Measurements from ENCODE around the gene LIPN. TPM values are rescaled to one million over a fixed set of nuclear protein-coding genes. Genes with fewer than 3 reads are reported as not detected.

The LIPN gene
- polyA plus RNA-seq, 1 donor from 2014 or later = not detected

GRCh38 chr10:88781206-88781605 is 21.4 kb downstream of the LIPN start:
- Histone ChIP-seq H3K27me3 (ENCODE audit: insufficient read depth, low read depth, low read length) (no peaks in the 10 kb centered on the region), H3K9me2 (ENCODE audit: insufficient read depth, low read length) (no peaks in the 10 kb centered on the region), H3K9ac (ENCODE audit: low read length) (no peak overlapping the region), H3K4me2 (ENCODE audit: low read length) (no peak overlapping the region), H3K36me3 (ENCODE audit: insufficient read depth, low read length) (no peaks in the 10 kb centered on the region), H3K9me3 (ENCODE audit: low read length) (no peaks in the 10 kb centered on the region), H3K4me3 (ENCODE audit: low read length) (no peak overlapping the region), H3K79me2 (replicated peaks; ENCODE audit: insufficient read depth, low read length) (no peaks in the 10 kb centered on the region), H4K20me1 (ENCODE audit: insufficient read depth) (no peaks in the 10 kb centered on the region), H3K27ac (ENCODE audit: low read length) (no peak overlapping the region), H2AFZ (ENCODE audit: low read depth, low read length) (no peak overlapping the region), H3F3A (ENCODE audit: insufficient read depth, low read length, poor library complexity, severe bottlenecking) (no peaks in the 10 kb centered on the region)
- TF ChIP-seq POLR2AphosphoS5 (IDR thresholded peaks at IDR 0.05) (no peak), RAD21 (conservative IDR thresholded peaks at IDR 0.05) (no peak), CTCF (IDR thresholded peaks at IDR 0.05; ENCODE audit: poor library complexity, severe bottlenecking) (no peak)

- Histone ChIP-seq H2AFZ (ENCODE audit: low read depth, low read length) (no peak overlapping the region), H3K4me2 (ENCODE audit: low read length) (no peak overlapping the region)
Measured at GRCh38 chr10:88782222-88782621, 22.4 kb downstream of the LIPN start.

More at GRCh38 chr10:88782222-88782621, 22.4 kb downstream of the LIPN start:
- H3F3A ChIP-seq (ENCODE audit: insufficient read depth, low read length, poor library complexity, severe bottlenecking) = no peaks in the 10 kb centered on the region
- no peaks in the 10 kb centered on the region for H3K27me3 ChIP-seq (ENCODE audit: insufficient read depth, low read depth, low read length)
- H3K36me3 ChIP-seq (ENCODE audit: insufficient read depth, low read length) = no peaks in the 10 kb centered on the region
- no peaks in the 10 kb centered on the region for H3K9me2 ChIP-seq (ENCODE audit: insufficient read depth, low read length)
- H4K20me1 ChIP-seq (ENCODE audit: insufficient read depth) = no peaks in the 10 kb centered on the region
- H3K79me2 ChIP-seq (replicated peaks; ENCODE audit: insufficient read depth, low read length) = no peaks in the 10 kb centered on the region
- H3K9me3 ChIP-seq (ENCODE audit: low read length) = no peaks in the 10 kb centered on the region
- TF ChIP-seq REST (IDR thresholded peaks at IDR 0.05; ENCODE audit: borderline replicate concordance) (no peak), CTCF (IDR thresholded peaks at IDR 0.05; ENCODE audit: poor library complexity, severe bottlenecking) (no peak), EZH2 (IDR thresholded peaks at IDR 0.05; ENCODE audit: borderline replicate concordance, insufficient read depth, low read length, poor library complexity, severe bottlenecking) (no peak), MXI1 (conservative IDR thresholded peaks at IDR 0.05; ENCODE audit: poor library complexity, severe bottlenecking) (no peak), SMC3 (conservative IDR thresholded peaks at IDR 0.05; ENCODE audit: poor library complexity) (no peak), EP300 (conservative IDR thresholded peaks at IDR 0.05; ENCODE audit: poor library complexity, severe bottlenecking) (no peak), TAF1 (IDR thresholded peaks at IDR 0.05; ENCODE audit: low read depth) (no peak), RAD21 (conservative IDR thresholded peaks at IDR 0.05) (no peak), POLR2AphosphoS5 (IDR thresholded peaks at IDR 0.05) (no peak)
- H3K27ac ChIP-seq (ENCODE audit: low read length) = no peak overlapping the region
- no peak overlapping the region for H3K4me3 ChIP-seq (ENCODE audit: low read length)
- H3K9ac ChIP-seq (ENCODE audit: low read length) = no peak overlapping the region

All from neural cell (in vitro differentiated cells).